ENCODE measurements around the gene MAG.

The MAG gene

GRCh38 chr19:35327642-35328041, 35.7 kb downstream of the MAG start:
- no peaks in the 10 kb centered on the region for H3K9me3 ChIP-seq (ENCODE audit: low read length)
- no peak overlapping the region; the same call in 1 of the 2 replicates for H3K4me2 ChIP-seq (ENCODE audit: low read length)
- peak overlapping the region; percentile 95 for H3K27ac ChIP-seq (ENCODE audit: low read depth, low read length, poor library complexity, severe bottlenecking)

GRCh38 chr19:35328851-35329285, 36.9 kb downstream of the MAG start, which contains the start of gene CD22:
Gene CD22 (plus strand): TSS chr19:35329187. CDS start chr19:35332041, 2,854 bp downstream.
- Histone ChIP-seq H3K9ac (ENCODE audit: low read length) (peak within 1 kb of the TSS; percentile 97), H3K36me3 (ENCODE audit: insufficient read depth, low read length) (peaks cover 39% of the 10 kb centered on the region), H3F3A (ENCODE audit: insufficient read depth, low read length) (no peaks in the 10 kb centered on the region), H3K9me3 (ENCODE audit: low read length) (no peaks in the 10 kb centered on the region), H2AFZ (ENCODE audit: low read length) (no peak within 1 kb of the TSS), H3K27me3 (ENCODE audit: insufficient read depth, low read length) (no peaks in the 10 kb centered on the region), H3K4me3 (ENCODE audit: low read depth, low read length, poor library complexity, severe bottlenecking) (peak within 1 kb of the TSS; percentile 95), H4K20me1 (ENCODE audit: insufficient read depth, low read length) (no peaks in the 10 kb centered on the region), H3K9me2 (ENCODE audit: low read depth, low read length) (no peaks in the 10 kb centered on the region), H3K4me1 (ENCODE audit: insufficient read depth, low read length, severe bottlenecking) (peaks cover 71% of the 10 kb centered on the region), H3K27ac (ENCODE audit: low read depth, low read length, poor library complexity, severe bottlenecking) (peak within 1 kb of the TSS; percentile 95), H3K79me2 (ENCODE audit: insufficient read depth, low read length) (peaks cover 3% of the 10 kb centered on the region; the same call in 1 of the 2 replicates), H3K4me2 (ENCODE audit: low read length) (peak within 1 kb of the TSS; percentile 90)
- TF ChIP-seq EZH2 (IDR thresholded peaks at IDR 0.05; ENCODE audit: borderline replicate concordance, low read length): no peak
- TF ChIP-seq CTCF (IDR thresholded peaks at IDR 0.05; ENCODE audit: low read length): no peak

More at GRCh38 chr19:35327642-35328041, 35.7 kb downstream of the MAG start:
- Histone ChIP-seq H3K36me3 (ENCODE audit: insufficient read depth, low read length) (peaks cover 27% of the 10 kb centered on the region), H3K4me1 (ENCODE audit: insufficient read depth, low read length, severe bottlenecking) (peaks cover 70% of the 10 kb centered on the region), H3K27me3 (ENCODE audit: insufficient read depth, low read length) (no peaks in the 10 kb centered on the region), H3K9me2 (ENCODE audit: low read depth, low read length) (no peaks in the 10 kb centered on the region), H2AFZ (ENCODE audit: low read length) (no peak overlapping the region), H3K4me3 (ENCODE audit: low read depth, low read length, poor library complexity, severe bottlenecking) (no peak overlapping the region), H4K20me1 (ENCODE audit: insufficient read depth, low read length) (no peaks in the 10 kb centered on the region), H3K79me2 (ENCODE audit: insufficient read depth, low read length) (peaks cover 3% of the 10 kb centered on the region; the same call in 1 of the 2 replicates), H3K9ac (ENCODE audit: low read length) (no peak overlapping the region), H3F3A (ENCODE audit: insufficient read depth, low read length) (no peaks in the 10 kb centered on the region)
- TF ChIP-seq CTCF (IDR thresholded peaks at IDR 0.05; ENCODE audit: low read length): peak; percentile 48; the same call in 1 of the 2 replicates
- TF ChIP-seq EZH2 (IDR thresholded peaks at IDR 0.05; ENCODE audit: borderline replicate concordance, low read length): no peak

- Histone ChIP-seq H3K4me2 (ENCODE audit: low read length) (peak overlapping the region; percentile 90), H3K9me3 (ENCODE audit: low read length) (no peaks in the 10 kb centered on the region), H3K79me2 (ENCODE audit: insufficient read depth, low read length) (peaks cover 3% of the 10 kb centered on the region; the same call in 1 of the 2 replicates), H3K4me3 (ENCODE audit: low read depth, low read length, poor library complexity, severe bottlenecking) (peak overlapping the region; percentile 95), H3K4me1 (ENCODE audit: insufficient read depth, low read length, severe bottlenecking) (peaks cover 71% of the 10 kb centered on the region), H3K9ac (ENCODE audit: low read length) (peak overlapping the region; percentile 97), H3K9me2 (ENCODE audit: low read depth, low read length) (no peaks in the 10 kb centered on the region), H3K36me3 (ENCODE audit: insufficient read depth, low read length) (peaks cover 43% of the 10 kb centered on the region), H3K27me3 (ENCODE audit: insufficient read depth, low read length) (no peaks in the 10 kb centered on the region), H3K27ac (ENCODE audit: low read depth, low read length, poor library complexity, severe bottlenecking) (peak overlapping the region; percentile 95), H4K20me1 (ENCODE audit: insufficient read depth, low read length) (no peaks in the 10 kb centered on the region), H3F3A (ENCODE audit: insufficient read depth, low read length) (no peaks in the 10 kb centered on the region), H2AFZ (ENCODE audit: low read length) (no peak overlapping the region)
- no peak for TF ChIP-seq EZH2 (IDR thresholded peaks at IDR 0.05; ENCODE audit: borderline replicate concordance, low read length)
Measured at GRCh38 chr19:35329323-35329722, 37.4 kb downstream of the MAG start.

GRCh38 chr19:35330475-35330874, 38.5 kb downstream of the MAG start:
- H3K27me3 ChIP-seq (ENCODE audit: insufficient read depth, low read length): no peaks in the 10 kb centered on the region
- no peak overlapping the region for H2AFZ ChIP-seq (ENCODE audit: low read length)
- H3K4me3 ChIP-seq (ENCODE audit: low read depth, low read length, poor library complexity, severe bottlenecking): peak overlapping the region; percentile 95
- peak overlapping the region; percentile 90 for H3K4me2 ChIP-seq (ENCODE audit: low read length)
- H3K79me2 ChIP-seq (ENCODE audit: insufficient read depth, low read length): peaks cover 3% of the 10 kb centered on the region; the same call in 1 of the 2 replicates
- H3F3A ChIP-seq (ENCODE audit: insufficient read depth, low read length): no peaks in the 10 kb centered on the region
- H3K9me2 ChIP-seq (ENCODE audit: low read depth, low read length): no peaks in the 10 kb centered on the region
- peak overlapping the region; percentile 97 for H3K9ac ChIP-seq (ENCODE audit: low read length)
- TF ChIP-seq EZH2 (IDR thresholded peaks at IDR 0.05; ENCODE audit: borderline replicate concordance, low read length) (no peak), CTCF (IDR thresholded peaks at IDR 0.05; ENCODE audit: low read length) (no peak)
- H3K27ac ChIP-seq (ENCODE audit: low read depth, low read length, poor library complexity, severe bottlenecking): peak overlapping the region; percentile 95
- H3K36me3 ChIP-seq (ENCODE audit: insufficient read depth, low read length): peaks cover 53% of the 10 kb centered on the region
- H4K20me1 ChIP-seq (ENCODE audit: insufficient read depth, low read length): no peaks in the 10 kb centered on the region
- no peaks in the 10 kb centered on the region for H3K9me3 ChIP-seq (ENCODE audit: low read length)
- peaks cover 72% of the 10 kb centered on the region for H3K4me1 ChIP-seq (ENCODE audit: insufficient read depth, low read length, severe bottlenecking)

All from OCI-LY1 (cell line).